ENCODE results near the gene DNPH1.
A peak's percentile ranks its signal among the peaks of the same experiment; 100 is the strongest.

DNPH1 gene

DNA sequence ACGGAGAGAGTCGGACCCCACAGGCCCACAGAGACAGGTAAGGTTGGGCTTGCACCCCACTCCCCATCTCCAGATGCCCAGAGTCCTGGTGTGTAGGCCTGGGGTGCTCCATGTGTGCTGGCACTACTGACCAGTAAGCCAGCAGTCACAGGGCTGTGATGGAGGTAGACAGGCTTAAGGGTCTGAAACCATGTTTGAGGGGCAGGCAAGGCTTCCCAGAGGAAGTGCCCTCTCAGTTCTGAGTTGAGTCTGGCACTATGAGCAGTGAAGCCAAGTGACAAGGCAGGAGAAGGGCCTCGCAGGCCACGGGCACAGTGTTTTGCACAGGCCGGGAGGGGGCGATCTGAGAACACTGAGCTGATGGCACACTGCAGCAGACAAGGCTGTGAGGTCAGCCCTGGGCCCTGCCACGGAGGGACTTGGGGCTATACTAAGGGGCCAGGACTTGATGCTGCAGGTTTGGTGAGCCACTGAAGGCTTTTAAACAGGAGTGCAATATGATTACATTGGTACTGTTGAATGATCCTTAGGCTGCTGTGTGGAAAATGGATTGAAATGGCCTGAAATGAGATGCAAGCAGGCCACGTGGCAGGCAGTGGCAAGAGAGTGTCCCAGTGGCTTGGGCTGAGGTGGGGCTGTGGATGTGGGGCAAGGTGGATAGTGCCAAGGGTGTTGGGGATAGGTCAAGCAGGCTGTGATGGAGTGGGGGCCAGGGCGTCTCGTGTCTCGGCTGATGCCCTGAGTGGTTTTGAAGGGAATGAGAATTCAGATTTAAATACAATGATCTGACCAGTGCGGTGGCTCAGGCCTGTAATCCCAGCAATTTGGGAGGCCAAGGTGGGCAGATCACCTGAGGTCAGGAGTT lies 34.3 kb upstream of the DNPH1 start:
- peak; percentile 77 for DNase-seq

DNA sequence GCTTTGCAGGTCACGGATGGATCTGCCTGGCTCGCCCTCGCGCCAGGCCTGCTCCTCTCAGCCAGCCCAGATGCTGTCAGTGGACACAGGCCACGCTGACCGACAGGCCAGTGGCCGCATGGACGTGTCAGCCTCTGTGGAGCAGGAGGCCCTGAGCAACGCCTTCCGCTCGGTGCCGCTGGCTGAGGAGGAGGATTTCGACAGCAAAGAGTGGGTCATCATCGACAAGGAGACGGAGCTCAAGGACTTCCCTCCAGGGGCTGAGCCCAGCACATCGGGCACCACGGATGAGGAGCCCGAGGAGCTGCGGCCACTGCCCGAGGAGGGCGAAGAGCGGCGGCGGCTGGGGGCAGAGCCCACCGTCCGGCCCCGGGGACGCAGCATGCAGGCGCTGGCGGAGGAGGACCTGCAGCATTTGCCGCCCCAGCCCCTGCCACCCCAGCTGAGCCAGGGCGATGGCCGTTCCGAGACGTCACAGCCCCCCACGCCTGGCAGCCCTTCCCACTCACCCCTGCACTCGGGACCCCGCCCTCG lies 33.6 kb upstream of the DNPH1 start:
- no peak for DNase-seq

DNA sequence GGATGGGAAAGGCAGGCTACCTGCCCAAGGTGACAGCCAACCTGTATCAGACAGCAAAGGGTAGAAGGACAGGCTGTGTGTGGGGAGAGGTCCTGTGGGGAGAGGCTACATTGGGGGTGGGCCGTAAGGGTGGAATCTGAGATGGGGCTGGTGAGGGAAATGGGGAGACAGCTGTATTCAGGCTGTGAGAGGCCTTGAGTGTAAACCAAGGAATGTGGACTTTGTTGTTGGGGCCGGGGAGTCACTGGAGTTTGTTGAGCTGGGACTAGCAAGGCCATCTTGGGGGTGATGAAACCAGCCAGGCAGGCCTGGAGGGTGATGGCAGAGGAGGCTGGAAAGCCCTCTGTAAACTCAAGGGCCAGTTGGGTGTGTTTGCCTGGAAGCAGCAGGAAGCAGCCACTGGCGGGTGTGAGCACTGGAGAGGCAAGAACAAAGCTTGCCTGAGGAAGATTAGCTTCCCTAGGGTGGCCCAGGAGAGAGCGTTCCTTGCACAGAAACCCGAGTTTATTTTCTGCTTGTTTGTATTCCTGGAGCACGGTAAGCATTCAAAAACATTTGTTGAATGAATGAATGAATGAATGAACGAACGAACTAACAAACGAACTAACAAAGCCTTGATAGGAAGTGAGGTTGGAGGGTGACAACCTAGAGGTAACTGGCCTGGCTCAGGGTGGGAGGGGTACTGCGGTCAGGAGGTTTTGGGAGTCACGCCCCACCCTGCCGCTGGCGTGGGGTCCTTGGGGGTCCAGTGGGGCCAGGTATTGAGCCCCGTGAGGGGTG lies 32.9 kb upstream of the DNPH1 start:
- DNase-seq = no peak

DNA sequence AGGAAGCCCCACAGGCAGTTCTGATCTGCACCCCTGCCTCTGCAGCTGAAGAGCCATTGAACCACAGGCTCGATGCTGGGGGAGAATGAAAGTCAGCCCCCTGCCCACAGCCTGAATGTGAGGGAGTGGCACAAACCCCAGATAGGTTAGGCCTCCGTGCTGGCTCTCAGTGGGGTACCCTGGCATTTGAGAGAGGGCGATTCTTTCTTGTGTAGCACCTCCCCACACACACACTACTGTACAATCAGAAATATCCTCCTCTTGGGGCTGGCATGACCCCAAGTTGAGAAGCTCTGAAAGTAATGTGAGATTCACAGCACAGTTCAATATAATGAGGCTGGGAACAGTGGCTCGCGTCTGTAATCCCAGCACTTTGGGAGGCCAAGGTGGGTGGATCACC lies 31.9 kb upstream of the DNPH1 start:
- DNase-seq = no peak

DNA sequence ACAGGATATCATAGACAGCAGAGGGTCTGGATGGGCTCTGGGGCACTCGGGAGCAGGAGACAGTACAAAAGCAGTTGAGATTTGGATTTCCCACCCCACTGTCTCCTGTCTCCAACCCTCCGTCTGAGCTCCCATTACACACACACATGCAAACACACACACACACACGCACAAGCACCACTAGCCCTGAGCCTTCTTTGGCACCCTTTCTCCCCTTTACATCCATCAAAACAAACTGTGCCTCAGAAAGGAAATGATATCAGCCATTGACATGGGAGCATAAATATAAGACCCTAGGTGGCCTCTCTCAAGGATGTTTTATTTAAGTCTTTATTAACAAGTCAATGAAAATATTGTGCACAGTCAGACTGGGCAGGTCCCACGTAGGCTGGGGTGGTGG lies 31.5 kb upstream of the DNPH1 start:
- no peak for DNase-seq

DNA sequence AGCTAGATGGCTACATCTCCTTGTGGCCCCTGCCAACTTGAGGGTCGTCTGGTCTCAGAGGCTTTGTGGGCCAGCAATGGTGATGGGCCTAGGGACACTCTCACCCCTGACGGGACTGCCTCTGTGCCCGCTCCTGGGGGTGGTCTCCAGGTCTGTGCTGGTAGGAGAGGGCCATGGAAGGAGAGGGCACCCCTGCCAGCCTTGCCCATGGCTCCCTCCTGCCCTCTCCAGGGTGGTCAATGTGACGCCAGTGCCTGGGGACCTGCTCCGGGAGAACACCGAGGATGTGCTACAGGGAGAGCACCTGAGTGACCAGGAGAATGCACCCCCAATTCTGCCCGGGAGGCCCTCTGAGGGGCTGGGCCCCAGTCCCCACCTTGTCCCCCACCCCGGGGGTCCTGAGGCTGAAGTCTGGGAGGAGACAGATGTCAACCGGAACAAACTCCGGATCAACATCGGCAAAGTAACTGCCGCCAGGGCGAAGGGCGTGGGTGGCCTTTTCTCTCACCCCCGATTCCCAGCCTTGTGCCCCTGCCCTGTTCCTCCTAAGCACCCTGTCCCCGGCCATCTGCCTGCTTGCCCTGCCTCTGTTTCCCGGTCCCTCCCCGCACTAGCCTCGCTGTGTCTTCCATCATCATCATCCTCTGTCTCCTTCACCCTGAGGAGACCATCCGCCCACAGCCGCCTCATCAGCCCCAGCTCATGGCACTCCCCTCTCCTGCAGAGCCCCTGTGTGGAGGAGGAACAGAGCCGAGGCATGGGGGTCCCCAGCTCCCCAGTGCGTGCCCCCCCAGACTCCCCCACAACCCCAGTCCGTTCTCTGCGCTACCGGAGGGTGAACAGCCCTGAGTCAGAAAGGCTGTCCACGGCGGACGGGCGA lies 29.8 kb upstream of the DNPH1 start:
- DNase-seq = no peak

DNA sequence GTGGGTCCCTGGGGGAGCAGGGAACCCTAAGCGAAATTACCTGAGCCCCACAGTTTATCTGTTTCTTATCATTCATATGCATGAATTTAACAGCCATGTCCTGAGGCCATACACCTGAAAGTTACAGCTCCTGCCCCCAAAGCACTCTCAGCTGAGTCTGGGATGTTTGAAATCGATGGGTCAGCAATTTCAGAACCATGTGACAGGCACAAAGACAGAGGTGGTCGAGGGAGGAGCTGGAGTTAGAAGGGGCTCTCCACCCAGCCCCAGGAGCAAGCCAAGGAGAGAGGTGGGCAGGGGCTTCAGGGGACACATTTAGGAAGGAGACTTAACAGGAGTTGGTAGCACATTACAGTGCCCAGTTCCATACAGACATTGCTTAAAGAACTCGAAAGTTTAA lies 28.9 kb upstream of the DNPH1 start:
- DNase-seq = no peak

DNA sequence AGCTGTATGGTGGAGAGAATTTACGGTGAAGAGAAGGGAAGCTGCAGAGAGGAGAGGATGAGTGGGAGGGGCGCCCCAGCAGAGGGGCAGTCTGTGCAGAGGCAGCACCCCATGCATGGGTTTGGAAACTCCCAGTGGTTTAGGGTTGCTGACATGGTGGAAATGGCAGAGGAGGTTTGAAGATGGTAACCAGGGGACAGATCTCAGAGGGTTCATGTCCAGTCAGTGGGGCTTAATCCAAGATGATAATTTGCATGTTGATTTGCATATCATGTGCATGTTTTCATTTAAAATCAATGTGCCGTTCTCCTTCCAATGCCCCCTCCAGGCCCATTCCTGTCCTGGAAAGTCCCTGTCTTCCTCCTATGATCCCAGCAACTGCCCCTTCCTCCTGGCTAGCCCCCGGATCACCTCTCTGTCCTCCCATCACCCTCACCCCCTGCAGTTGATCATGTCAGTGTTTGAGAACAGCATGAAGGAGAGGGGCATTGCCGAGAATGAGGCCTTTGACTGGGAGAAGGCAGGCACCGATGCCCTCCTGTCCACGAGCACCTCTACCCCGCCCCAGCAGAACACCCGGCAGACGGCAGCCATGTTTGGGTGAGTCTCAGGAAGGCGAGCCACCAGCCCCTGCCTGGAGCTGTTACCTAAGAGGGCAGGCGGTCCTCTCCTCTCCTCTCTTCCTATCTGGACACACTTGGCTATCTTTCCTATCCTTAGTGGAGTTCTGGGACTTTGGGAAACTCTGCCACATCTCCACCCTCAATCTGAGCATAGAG lies 28.3 kb upstream of the DNPH1 start:
- peak; percentile 12 for DNase-seq

DNA sequence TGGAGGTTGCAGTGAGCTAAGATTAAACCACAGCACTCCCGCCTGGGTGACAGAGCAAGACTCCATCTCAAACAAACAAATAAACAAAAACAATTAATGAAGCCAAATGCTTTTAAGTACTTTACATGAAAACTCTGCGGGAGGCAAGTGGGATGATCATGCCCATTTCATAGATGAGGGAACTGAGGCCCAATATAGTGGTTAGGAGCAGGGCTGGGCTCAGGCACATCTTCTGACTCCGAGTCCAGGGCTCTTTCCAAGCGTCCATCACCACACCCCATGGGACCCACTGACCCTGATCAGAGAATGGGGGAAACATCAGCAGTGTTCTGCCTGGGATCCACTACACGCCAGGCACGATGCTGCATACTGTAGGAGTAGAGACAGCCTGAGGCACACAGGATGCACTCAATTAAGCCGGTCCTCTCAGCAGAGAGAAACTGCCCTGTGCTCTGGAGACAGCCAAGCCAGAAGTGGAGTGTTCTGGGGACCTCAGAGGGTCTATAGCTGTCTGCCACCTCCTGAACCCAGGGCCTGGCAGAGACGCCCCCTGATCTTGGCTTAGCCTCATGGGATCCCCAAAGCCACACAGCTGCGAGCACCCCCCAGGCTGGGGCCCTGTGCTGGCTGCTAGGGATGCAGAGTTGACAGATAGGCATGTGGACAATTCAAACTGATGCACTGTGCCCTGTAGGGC lies 27.5 kb upstream of the DNPH1 start:
- no peak for DNase-seq

DNA sequence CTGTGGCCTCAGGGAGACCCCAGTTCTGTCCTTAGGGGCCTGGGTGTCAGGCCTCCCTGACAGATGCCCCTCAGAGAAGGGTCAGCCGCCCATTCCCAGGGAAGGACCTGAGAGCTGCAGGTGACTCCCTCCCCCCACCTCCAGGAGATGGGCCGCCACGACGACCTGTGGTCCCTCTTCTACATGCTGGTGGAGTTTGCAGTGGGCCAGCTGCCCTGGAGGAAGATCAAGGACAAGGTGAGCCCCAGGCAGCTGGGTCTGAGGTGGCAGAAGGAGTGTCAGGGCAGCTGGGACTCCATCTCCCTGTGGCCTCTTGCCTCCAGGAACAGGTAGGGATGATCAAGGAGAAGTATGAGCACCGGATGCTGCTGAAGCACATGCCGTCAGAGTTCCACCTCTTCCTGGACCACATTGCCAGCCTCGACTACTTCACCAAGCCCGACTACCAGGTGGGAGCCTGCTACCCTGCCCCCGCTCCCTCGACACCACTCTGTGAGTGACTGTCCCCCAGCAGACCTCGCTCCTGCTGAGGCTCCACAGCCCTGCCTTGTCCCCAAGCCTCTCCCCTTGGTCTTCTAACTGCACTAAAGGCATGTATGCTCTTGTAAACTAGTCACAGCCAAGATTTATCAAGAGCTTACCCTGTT lies 26.2 kb upstream of the DNPH1 start:
- no peak for DNase-seq

DNA sequence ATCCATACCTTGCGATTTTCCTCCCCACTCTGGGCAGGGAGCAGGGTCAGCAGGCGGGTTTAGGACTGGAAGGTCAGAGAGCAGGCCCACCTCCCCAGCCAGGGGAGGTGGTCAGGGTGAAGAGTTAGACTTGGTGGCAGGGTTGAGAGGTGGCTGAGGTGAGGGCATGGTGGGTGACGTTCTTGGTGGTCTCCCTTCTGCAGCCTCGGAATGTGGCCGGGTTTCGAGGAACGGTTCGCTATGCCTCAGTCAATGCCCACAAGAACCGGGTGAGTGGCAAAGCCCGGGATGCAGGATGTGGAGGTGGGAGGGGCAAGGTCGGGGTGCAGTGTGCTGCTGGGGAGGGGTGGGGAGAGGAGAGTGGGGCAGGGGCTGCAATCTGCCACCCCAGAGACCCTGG lies 25.6 kb upstream of the DNPH1 start:
- no peak for DNase-seq

DNA sequence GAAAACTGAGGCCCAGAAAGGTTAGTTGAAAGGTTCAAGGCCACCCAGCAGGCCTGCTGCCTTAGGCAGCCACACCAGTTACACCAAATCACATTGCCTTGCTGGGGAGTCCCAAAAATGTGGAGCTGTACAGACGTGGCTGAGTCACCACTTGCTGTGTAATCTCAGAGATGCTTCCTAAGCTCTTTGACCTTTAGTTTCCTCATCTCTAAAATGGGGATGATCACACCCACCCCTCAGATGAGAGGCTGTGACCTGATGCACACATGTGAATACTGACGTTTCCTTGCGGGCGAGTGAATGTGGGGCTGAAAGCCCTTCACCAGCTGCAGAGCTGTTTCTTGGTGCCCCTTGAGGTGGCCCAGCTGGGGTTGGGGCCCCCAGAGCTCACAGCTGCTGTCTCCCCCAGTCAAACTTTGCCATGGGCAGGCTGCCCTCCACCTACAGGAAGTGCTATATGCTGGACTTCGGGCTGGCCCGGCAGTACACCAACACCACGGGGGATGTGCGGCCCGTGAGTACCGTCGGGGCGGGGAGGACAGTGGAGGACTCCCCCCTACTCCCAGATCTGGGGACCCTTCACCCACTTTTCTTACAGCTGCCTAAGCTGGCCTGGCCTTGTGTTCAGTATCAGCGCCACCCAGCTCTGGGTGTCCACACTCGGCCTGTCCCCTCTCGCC lies 25.0 kb upstream of the DNPH1 start:
- DNase-seq = peak; percentile 35

DNA sequence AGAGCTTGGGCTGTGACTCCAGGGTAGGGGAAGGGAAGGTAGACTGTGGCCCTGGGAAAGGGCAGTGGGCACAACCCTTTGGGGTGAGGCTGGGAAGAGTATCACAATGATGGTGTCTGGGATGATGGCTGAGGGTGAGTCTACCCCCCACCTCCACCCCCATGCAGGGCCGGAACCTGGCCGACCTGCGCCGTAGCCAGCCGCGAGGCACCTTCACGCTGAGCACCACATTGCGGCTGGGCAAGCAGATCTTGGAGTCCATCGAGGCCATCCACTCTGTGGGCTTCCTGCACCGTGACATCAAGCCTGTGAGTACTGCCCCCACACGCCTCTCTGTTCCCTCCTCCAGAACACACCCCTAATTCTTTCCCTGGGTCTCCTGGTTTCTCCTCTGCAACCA lies 24.1 kb upstream of the DNPH1 start:
- DNase-seq = no peak

DNA sequence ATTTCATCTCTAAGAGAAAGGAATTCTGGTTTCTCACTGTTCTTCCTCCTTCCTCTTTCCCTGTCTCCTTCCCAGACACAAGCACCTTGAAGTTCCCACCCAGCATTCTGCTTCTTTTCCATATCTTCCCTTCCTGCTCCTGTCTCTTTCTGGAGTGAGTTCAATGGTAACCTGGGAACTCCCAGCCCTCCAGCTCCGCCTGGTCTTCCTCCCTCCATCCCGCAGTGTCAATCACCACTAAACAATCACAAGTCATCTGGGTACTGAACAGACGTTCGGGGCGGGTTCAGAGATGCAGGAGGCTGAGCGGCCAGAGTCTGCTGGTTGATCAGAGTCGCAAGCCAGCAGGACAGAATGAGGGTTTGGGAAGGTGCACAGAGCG lies 21.7 kb upstream of the DNPH1 start:
- DNase-seq = peak; percentile 18

DNA sequence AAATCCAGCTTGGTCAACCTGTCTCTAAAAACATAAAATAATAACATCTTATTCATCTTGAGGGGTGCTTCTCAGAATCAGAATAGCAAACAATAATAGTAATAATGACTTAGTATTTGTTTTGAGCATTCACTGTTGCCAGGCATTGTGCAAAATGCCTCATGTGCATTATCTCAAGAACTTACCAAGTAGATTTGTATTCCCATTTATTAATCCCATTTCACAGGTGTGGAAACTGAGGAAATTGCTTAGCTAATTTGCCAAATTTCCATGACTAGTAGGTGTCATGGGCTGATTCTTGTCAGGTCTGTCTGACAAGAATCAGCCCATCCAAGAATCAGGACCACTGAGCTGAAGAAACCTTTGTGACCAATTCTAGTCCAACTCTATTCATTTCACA lies 19.5 kb upstream of the DNPH1 start:
- no peak for DNase-seq

DNA sequence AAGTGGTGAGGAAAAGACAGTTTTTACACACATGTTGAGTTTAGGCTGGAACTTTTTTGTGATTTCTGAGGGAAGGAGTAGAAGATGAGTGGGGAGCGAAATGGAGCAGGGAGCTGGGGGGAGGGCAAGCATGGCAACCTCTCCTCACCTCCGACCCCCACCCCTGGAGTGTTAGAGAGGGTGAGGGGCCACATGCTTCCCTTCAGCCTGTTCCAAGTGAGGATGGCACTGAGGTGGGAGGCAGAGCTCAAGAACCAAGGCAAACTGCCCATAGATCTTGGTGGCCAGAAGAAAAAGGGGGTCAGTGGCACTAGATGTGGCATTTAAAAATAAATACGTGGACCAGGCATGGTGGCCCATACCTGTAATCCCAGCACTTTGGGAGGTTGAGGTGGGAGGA lies 18.8 kb upstream of the DNPH1 start:
- no peak for DNase-seq

DNA sequence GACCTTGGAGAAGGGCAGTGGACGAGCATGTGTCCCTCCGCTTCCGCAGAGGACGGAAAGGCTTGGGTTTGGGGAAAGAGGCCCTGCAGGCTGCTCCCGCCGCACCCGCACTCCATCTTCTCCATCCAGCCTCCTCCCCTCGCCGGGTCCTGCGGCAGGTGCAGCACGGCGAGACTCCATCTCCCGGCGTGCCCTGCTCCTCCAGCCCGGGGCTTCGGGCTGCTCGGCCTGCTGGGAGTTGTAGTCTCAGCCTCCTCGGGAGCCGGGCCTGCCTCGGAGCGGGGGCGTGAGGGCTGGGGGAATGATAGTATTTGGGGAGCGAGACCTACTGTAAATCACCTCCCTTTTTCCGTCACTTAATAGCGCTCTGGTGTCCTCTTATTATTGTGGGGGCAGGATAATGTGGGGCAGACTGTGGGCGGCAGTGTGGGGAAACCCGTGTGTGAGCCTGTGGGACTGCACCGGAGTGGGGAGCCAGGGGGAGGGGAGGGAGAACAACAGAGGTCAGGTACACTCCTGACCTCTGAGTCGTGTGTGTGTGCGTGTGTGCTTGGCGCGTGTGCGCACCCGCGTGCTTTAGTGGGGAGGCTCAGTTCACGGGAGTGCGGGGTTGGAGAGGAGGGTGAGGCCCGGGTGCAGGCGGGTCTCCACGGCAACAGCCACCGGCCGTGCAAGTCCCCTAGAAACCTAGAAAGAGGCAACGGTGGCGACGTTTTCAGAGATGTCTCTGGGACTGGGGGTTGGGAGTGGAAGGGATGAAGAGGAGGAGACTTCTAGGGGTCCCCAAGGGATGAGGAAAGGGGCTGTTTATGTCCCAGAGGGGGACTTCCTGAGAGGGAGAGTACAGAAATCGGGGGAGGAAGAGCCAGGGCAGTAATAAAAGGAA lies 18.1 kb upstream of the DNPH1 start:
- DNase-seq = peak; percentile 88

DNA sequence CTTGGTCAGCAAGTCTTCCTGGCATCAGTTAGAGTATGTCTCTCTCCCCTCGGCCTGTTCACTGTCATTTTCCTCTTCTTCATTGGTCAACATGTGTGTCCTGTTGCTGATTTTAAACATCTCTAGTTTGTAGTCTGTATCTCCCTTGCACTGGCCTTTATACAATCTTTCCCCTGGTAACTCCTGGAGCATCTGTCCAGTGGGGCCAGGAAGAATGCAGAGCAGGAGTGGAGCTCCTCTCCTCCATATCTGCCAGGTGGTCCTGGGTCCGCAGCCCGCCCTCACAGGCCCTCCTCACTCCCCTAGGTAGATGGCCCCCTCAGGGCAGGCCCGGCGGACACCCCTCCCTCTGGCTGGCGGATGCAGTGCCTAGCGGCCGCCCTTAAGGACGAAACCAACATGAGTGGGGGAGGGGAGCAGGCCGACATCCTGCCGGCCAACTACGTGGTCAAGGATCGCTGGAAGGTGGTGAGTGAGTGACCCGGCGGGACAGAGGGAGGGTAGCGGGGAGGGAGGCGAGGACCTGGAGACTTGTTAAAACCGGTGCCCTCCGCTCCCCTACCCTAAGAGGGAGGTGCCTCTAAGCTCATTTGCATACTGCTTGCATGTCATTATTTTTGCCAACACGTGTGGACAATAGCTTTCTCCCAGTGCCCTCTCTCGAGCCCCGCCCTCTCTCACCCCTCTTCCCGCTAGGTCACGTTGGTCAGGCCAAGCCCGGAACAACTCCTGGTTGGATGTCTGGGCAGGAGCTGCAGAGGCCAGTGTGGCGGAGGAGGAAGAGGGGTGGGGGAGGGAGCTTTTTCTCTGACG lies 17.2 kb upstream of the DNPH1 start:
- DNase-seq = peak; percentile 43
